ENCODE measurements around the gene BSDC1.

Gene BSDC1

DNA sequence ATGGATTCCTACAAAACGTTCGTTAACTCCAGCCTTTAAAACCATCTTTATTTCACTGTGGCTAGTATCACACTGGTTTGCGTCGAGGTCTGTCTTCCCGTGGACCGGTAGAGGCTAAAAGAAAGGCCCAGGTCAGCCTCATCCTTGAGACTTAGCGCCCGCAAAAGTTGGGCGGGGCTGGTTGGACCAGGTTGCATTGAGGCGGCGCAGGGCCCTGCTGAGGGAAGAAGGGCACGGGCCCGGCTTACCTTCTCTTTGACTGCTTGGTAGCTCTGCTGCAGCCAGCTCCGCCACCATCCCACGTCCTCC, 455 bp downstream of the BSDC1 start:
- no peak for DNase-seq

DNA sequence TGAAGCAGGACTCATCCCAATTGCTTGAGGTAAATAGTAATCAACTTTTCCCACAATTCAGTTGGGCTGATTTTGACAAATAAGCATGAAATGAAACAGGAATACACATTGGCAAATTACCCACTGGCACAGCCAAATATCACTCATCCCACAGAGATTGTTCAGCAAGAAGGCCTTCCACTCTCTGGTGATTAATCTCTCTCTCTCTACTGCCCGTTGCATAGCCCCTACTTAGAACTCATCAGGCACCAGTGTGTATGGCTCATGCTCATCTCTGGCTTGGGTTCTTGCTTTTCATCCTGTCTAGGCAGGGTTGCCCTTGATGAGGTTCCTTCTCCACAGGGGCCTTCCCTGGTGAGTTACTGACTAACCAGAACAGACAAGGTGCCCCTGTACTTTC, 1.1 kb downstream of the BSDC1 start:
- no peak for DNase-seq

DNA sequence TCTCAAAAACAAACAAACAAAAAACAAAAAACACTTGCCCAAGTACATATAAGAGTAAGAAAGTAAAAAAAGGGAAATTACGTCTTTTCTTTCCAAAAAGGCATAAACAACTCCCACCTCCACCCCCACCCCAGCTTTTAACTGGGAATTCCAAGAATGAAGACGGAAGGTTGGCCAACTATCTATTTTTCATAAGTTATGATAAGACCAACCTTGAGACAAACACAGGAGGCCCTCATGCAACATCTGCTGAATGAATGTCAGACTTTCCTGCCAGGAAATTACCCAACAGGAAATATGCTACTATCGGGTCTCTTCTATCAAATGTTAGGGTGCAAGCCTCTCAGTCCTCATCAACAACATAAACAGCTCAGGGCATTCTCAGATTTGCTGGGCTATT, 1.9 kb downstream of the BSDC1 start:
- DNase-seq: no peak

DNA sequence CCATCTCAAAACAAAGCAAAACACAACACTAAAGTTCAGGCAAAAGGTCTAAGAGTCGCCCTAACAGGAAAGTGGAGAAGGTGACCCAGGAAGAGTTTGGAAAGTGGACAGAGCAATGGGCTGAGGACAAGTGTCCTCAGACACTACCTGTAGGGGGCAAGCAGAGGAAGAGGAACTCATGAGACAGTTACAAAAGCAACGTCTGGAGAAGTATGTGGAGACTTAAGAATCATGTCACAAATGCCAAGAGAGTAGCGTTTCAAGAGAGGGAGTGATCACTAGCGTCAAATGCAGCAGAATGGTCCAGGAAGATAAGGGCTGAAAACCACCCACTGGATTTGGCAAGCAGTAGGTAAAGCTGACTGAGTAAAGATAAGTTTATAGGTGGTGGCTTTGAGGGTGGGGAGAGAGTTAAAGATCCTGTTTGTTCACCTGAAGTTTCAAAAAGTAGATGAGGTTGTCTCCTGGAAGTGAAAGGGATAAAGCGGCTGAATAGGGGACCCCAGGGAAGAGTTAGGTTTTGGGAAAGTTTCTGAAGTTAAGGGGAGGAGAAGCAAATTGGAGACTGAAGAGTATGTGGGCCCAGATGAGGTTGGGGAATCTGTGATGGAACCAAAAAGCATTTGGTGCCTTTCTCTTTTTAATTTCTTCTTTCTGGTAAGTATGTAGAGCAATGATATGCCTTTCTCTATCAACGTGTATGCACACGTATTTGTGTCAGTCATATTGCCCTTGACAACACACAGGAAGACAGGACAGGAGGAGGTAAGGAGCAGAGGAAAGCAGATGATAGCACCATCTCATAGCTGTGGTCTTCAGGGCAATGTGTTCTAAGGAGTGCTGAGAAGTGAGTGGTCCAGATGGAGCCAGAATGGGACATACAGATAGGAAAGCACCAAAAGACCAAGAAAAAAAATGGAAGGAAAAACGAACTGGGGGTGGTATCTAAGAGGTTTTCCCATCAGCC, 3.1 kb downstream of the BSDC1 start:
- no peak for DNase-seq

DNA sequence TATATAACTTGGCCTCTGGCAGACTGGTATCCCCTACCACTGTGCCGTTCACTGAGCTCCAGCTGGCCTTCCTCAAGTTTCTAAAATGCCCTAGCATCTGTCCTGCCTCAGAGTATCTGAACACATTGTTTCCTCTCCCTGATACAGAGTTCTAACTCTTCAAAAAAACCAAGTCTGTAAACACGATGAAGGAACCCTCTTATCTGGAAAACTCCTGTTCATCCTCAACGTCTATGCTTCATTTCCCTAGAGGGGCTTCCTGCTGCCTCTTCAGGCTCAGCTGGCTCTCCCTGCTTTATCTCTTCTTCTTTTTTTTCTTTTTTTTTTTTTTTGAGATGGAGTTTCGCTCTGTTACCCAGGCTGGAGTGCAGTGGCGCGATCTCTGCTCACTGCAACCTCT, 5.6 kb downstream of the BSDC1 start:
- DNase-seq: no peak

DNA sequence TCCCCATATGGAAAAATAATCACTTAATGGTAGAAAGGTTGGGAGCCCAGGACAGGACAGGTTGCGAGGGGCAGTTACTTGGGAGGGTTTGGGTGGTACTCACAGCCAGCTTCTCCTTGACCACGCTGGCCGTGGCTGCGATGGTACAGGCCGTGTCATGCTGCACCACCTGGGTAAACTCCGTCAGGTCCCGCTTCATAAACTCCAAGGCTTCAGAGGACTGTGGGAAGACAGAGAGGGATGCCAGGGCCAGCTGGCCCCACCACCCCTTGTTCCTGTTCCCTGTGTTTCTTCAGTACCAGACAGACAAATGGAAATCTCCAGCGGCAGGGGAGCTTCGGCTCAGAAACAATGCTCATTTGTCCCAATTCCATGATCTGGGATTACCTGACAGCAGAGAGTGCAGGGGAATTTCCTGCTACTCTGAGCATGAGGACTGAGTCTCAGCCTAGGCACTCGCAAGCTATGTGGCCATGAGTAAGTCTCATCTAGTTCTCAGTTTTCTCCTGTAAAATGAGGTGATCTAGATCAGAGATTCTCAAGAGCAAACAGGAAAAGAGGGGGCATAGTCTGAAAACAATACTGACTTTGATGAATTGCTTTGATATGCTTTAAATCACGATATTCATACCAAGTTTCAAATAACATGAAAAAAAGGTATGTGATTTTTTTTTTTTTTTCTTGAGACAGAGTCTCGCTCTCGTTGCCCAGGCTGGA, 7.4 kb downstream of the BSDC1 start:
- DNase-seq: no peak

DNA sequence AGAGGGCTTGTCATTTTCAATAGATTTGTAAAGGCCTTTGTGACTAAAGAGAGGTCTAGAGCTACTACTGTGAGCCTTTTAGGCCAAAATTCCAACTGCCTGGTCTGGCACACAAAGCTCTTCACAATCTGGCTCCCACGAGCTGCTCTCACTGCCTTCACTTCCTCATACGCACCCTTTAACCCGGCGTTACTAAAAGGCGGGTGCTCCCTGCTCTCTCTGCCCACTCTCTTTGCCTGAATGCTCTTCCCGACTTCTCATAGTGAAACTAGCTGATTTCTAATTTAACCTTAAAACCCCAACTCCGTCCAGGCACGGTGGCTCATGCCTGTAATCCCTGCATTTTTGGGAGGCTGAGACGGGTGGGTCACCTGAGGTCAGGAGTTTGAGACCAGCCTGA, 14.2 kb downstream of the BSDC1 start:
- no peak for DNase-seq

DNA sequence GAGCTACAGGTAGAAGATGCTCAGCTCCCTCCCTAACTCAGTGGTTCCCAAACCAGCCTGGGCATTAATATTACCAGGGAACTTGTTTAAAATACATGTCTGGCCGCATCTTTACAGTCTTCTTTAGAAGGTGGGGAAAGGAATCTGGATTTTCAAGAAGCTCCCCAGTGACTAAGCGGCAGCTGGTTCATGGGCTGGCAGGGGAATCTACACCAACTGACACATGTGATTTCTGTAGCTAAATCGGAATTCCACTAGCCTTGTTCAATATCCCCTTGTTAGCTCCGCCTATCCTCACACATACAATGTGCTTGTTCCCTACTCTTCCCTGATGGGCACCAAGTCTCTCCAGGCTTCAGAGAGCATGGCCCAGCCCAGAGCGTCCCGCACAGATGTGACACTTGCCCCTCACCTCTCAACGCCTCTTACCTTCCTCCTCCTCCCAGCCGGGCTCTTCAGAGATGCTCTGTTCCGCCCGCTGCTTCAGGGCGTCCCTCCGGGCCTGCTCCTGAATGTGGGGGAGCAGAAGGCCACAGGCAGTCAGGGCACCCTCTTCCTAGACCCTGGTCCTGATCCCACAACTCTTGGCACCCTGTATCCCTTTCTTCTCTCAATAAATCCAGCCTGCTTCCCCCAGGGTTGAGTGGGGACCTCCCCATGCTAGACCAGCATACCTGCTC, 16.6 kb downstream of the BSDC1 start:
- no peak for DNase-seq

DNA sequence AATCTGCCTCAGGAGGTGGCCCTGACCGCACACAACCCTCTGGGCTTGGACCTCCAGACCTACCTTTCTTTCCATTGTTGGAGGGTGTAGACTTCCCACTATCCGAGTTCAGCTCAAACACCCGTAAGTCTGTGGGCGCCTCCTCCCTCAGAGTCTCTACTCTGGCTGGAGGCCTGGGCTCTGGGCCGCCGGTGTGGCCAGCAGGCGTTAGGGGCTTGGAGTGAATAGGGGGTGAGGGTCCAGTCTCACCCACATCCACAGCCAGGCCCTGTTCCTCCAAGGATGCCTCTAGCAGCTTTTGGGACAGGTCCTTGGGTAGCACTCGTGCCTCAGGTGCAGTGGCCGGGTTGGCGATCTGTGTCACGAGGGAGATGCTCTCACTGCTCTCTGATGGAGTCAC, 18.0 kb downstream of the BSDC1 start:
- DNase-seq: no peak

DNA sequence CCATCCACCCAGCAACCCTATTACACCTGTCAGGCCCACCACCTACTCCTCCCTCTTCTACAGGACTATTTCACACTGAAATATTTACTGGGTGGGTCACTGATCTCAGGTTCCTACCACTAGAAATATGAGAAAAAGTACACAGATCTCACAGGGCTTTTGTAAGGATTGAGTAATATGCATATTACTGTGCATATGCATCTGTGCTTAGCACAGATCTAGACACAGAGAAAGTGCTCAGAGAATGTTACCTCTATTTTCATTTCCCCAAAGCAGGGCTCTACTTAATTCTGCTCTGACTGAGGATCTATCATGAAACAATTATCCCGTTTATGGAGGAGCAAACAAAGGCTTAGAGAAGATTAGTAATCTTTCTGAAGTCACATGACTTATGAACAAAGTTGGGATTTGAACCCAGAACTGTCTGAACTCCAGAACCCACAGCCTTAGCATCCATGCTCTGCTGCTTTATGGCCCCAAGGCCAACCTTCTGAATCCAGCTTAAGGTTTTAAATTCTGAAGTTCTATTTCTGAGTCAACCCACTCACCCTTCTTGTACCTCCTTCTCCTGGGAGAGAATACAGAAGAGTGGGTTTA, 20.1 kb downstream of the BSDC1 start:
- no peak for DNase-seq

DNA sequence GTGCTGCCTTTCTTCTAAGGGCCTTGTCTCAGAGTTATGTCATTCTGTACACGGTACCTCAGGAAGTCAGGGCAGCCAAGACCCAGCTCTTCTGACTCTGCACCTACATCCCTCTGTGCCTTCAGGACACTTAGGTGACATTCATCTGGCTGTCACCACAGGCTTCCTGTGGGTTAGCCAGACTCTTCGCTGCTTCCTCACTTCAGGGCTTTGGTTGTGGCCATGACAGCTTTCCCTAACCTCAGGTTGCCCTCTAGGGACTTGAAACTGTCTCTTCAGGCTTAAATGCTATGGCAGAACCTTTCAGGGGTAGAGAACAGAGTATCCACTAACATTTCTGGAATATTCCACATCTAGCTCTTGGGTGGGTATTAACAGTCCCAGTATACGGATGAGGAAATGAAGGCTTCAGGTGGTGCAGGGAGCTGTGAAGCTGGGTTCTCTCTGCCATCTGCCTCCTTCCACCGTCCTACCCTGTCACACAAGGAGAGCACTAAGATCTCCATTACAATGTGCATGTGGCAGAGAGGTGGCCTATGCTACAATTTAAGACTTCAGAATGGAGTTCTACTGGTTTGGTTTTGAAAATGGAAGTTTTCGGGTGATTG, 22.0 kb downstream of the BSDC1 start:
- DNase-seq: no peak

DNA sequence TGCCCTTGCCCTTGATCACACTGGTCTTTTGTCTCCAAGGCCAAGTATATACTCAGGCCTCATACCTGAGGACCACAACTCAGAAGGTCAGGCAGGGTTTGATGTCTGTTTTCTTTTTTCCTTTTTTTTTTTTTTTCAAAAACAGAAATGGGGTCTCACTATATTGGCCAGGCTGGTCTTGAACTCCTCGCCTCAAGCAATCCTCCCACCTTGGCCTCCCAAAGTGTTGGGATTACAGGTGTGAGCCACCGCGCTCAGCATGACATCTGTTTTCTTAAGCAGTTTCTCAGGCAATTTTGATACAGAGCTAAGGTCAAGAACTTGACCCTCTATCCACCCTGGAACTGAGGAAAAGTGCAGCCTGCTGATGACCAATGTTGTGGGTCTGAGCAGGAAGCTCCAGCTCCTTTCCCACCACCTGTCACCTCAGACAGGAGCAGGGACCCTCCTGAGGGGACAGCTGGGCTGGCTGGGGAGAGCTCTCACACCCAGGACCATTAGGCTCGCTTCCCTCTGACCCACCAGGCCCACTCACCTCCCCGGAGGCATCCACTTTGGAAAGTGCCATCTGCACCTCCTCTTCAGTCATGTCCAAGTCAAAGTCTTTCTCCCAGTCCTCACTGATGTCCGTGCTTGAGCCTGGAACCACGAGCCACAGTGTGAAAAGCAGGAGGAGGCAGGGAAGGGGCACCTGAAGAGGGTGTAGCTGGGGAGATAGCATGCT, 26.2 kb downstream of the BSDC1 start:
- no peak for DNase-seq

DNA sequence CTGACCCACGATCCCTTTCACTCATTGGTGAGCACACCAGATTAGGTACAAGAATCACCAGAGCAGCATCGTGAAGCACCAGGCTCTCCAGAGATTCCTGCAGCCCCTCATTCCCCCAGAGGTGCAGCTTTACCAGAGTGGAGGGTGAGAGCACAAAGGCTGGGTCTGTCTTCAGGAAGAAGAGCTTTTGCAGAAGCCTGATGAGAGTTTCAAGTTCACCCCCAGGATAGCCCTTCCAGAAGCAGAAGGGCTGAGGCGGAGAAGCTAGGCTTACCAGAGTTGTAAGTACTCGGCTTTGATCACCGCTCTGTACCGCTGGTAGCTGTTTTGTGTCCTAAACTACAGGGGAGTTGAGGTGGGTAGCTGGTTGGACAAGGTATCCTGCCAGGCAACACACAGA, 28.8 kb downstream of the BSDC1 start:
- DNase-seq: no peak

DNA sequence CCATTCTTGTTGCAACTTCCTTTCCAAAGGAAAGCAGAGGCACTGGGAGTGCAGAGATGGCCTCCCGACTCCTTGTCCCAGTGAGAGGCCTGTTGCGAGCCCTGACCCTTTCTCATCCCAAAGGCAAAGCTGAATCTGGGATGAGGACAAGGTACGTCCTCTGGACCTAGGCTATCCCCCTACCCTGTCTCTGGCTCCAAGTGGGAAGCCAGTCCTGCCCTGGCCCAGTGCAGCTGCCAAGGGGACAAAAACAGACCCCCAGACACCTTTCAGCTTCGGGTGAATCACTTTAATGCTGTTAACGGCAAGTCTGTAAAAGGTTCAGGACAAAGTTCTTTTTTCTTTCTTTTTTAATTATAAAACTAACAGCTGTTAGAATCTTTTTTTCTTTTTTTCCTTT, 29.4 kb downstream of the BSDC1 start:
- no peak for DNase-seq

DNA sequence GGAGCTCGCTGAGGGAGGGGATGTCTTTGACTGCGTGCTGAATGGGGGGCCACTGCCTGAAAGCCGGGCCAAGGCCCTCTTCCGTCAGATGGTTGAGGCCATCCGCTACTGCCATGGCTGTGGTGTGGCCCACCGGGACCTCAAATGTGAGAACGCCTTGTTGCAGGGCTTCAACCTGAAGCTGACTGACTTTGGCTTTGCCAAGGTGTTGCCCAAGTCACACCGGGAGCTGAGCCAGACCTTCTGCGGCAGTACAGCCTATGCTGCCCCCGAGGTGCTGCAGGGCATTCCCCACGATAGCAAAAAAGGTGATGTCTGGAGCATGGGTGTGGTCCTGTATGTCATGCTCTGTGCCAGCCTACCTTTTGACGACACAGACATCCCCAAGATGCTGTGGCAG, 30.5 kb downstream of the BSDC1 start:
- DNase-seq: no peak

DNA sequence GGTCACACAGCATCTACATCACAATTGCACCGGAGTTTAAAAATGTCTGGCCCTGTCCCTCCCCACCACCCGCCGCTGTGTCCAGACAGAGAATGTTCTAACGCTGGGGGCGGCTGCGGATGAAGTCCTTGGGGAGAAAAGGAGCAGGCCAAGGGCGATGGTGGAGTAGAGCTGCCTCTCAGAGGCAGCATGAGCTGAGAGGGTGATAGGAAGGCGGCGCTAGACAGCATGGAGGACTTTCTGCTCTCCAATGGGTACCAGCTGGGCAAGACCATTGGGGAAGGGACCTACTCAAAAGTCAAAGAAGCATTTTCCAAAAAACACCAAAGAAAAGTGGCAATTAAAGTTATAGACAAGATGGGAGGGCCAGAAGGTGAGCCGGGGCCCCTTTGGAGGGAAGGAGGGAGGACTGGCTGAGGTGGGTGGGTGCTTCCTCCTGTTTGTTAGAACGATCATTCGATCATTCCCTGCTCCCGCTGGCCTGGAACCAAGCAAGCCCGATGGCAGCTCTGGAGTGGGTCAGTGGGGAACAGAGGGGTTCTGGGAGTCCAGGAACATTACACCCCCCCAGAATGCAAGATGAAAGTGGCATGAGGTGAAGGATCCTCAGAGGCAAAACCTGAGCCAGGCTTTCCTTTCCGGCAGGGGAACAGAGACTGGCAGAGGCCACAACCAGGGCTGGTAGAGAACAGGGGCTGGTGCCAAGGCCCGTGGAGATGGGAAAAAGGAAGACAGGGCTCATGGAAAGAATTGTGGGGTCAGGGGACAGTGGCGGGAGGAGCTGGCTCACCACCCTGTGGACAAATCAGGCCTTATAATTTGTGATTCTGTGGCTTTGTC, 31.5 kb downstream of the BSDC1 start, which contains the start of the genes FAM229A and TSSK3:
TSS of gene FAM229A (minus strand) at position 12 of the 840 bp plus-strand sequence. CDS start 394 bp downstream, outside the sequence.
TSS of gene TSSK3 (plus strand) at position 66 of the 840 bp plus-strand sequence. CDS start at position 229, 163 bp downstream.
- DNase-seq: no peak

DNA sequence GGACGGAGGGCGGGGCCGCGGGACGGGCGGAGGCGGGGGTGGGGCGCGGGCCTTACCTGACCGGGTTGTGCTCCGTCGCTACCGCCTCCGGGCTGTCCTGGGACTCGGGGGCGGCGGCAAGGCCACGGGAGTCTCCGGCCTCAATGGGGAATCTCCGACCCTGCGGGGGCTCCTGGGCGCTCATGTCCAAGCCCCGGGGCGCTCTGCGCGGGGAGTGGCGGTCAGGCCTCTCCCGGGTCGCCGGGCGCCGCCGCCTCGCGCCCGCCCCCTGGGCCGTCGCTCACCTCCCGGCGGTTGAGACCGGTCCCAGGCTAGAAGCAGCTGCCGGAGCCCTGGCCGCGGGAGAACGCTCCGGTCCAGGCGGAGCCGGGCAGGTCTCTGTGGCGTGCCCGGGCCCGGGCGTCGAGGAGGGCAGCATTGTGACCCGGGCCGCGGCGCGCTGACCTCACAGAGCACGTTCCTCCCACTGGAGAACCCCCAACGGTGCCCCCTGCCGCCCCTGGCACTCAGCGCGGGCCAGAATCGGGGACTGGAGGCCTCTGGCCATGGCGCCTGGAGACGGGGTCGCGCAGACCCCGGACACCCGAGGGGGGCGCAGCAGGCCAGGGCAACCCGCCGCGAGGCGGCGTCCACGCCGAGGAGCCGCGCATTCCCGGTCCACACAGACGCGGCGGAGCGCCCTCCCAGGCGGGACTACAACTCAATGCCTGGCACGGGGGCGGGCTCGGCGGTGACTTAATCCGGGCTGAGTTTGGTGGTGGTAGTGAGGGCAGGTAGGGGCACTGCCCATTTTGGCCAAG, 32.4 kb downstream of the BSDC1 start:
- peak; percentile 3 for DNase-seq

DNA sequence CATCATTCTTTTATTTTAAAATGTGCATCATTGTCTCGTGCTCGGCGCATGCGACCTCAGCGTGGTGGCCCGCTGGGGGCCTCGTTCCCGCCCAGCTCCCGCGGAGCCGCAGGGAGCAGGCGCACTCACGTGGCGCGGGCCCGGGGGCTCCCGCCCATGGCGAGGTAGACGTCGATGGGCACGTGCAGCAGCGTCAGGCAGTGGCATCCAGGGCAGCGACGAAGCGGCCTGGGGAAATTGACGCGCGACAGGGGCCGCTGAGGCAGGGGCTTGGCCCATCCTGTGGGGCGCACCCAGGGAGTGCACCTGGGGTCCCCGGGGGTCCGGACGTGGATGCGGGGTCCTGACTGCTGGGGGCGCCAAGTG, 33.0 kb downstream of the BSDC1 start:
- no peak for DNase-seq

DNA sequence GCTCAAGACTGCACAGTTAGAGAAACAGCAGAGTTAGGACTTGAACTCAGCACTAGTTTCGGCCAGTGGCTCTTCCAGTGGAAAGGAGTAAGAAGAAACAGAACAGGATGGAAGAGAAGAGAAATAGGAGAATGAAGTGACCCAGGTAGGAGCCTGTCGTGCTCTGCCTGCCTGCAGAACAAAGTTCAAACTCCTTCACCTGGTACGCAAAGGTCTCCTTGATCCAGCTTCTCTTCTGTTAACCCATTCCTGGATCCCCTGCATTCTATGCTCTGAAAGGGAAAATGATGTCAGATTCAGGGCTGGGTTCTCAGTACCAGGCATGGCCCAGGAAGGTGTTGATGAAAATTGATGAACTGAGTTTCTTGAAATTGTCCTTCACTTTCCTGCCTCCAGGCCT, 35.8 kb downstream of the BSDC1 start:
- DNase-seq: no peak

DNA sequence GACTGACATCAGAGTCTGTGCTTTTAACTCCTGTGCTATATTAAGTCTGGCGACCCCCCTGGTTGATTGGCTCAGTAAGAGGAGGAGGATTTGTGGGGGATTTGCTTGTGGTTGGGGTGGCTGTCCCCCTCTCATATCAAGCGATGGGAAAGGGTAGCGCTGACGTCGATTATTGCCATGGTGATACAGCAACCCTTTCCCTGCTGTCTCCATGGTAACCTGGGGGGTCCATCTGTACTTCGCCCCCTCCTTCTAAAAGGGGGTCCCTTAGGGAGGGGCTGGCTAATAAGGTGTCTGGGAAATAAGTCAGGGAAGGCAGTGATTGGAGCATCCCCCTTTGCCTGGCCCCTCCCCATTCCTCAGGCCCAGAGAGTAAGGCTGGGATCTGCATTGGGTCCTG, 36.6 kb downstream of the BSDC1 start:
- DNase-seq: no peak

Data from NCI-H1694 (cell line).